Keratinocyte (primary cell): Measurements from ENCODE around the gene GPC5. TPM values are rescaled to one million over a fixed set of nuclear protein-coding genes. Genes with fewer than 3 reads are reported as not detected.

ENCODE experiments used
- DNase-seq: peaks from one replicate; pipeline ENCODE4 v3.0.0-alpha.2; 2011; ENCODE audit warnings: low read depth, missing footprints, low spot score
- FAIRE-seq: peaks from 2 replicates; lab custom pipeline; 2011; peaks lifted over from hg19 to GRCh38; lab: Jason Lieb, UNC
- H2AFZ ChIP-seq: 2 replicates; pipeline ENCODE4 v1.6.0; 2012; ENCODE audit warnings: low read length, control low read depth, inconsistent platforms; ENCODE audit not compliant: control insufficient read depth
- H3K27ac ChIP-seq: 2 replicates; pipeline ENCODE4 v1.5.1; 2011; ENCODE audit warnings: low read length; ENCODE audit not compliant: control insufficient read depth, insufficient read depth
- H3K27me3 ChIP-seq: 3 replicates; pipeline ENCODE4 v1.6.0; 2011; ENCODE audit warnings: low read length; ENCODE audit not compliant: control insufficient read depth, insufficient read depth; ENCODE audit errors: extremely low read depth
- H3K36me3 ChIP-seq, 2 experiments: 2 replicates in 1 of 2; 3 replicates in 1 of 2; pipeline ENCODE4 v1.5.1; 2011; ENCODE audit warnings: low read length in 2 of 2, mild to moderate bottlenecking in 1 of 2; ENCODE audit not compliant: control insufficient read depth in 2 of 2, insufficient read depth in 2 of 2; ENCODE audit errors: extremely low read depth in 1 of 2
- H3K4me1 ChIP-seq: 3 replicates; pipeline ENCODE4 v1.5.1; 2011; ENCODE audit warnings: low read length; ENCODE audit not compliant: control insufficient read depth, insufficient read depth; ENCODE audit errors: extremely low read depth
- H3K4me2 ChIP-seq: 3 replicates; pipeline ENCODE4 v1.6.0; 2011; ENCODE audit warnings: low read depth, low read length; ENCODE audit not compliant: control insufficient read depth, insufficient read depth; ENCODE audit errors: extremely low read depth
- H3K4me3 ChIP-seq, 3 experiments: fragments of 200-600 bp in 1 of 3; sonication (generic) in 1 of 3; 2 replicates in 2 of 3; 3 replicates in 1 of 3; pipeline ENCODE4 v1.5.1; 2011 to 2016; ENCODE audit warnings: low read length in 3 of 3, mild to moderate bottlenecking in 3 of 3, control low read depth in 2 of 3, inconsistent platforms in 1 of 3, low read depth in 1 of 3, mixed read lengths in 1 of 3, mixed run types in 1 of 3, moderate library complexity in 1 of 3; ENCODE audit not compliant: control insufficient read depth in 2 of 3, insufficient read depth in 2 of 3; ENCODE audit errors: extremely low read depth in 1 of 3
- H3K79me2 ChIP-seq: 2 replicates; pipeline ENCODE4 v1.6.0; 2012; ENCODE audit warnings: low read length; ENCODE audit not compliant: control insufficient read depth, insufficient read depth
- H3K9ac ChIP-seq: 3 replicates; pipeline ENCODE4 v1.6.0; 2011; ENCODE audit warnings: low read length; ENCODE audit not compliant: control insufficient read depth, insufficient read depth; ENCODE audit errors: extremely low read depth
- H3K9me1 ChIP-seq: 3 replicates; pipeline ENCODE4 v1.6.0; 2011; ENCODE audit warnings: low read length; ENCODE audit not compliant: control insufficient read depth, insufficient read depth; ENCODE audit errors: extremely low read depth
- H3K9me3 ChIP-seq: 2 replicates; pipeline ENCODE4 v1.5.1; 2012; ENCODE audit warnings: low read depth, low read length; ENCODE audit not compliant: control insufficient read depth
- H4K20me1 ChIP-seq: 3 replicates; pipeline ENCODE4 v1.6.0; 2011; ENCODE audit warnings: low read length; ENCODE audit not compliant: control insufficient read depth, insufficient read depth; ENCODE audit errors: extremely low read depth
- CTCF ChIP-seq, 3 experiments: IDR thresholded peaks in 1 of 3; conservative IDR thresholded peaks in 1 of 3; optimal IDR thresholded peaks in 1 of 3; 2 replicates in 2 of 3; 3 replicates in 1 of 3; pipeline versions ENCODE3 to v1.5.1; 2011; ENCODE audit warnings: low read length in 3 of 3, mild to moderate bottlenecking in 3 of 3, moderate library complexity in 2 of 3, control low read depth in 1 of 3, inconsistent platforms in 1 of 3; ENCODE audit not compliant: insufficient read depth in 2 of 3; ENCODE audit errors: extremely low read depth in 1 of 3
- EZH2 ChIP-seq: IDR thresholded peaks from one replicate; pipeline ENCODE4 v1.6.1; 2012; ENCODE audit warnings: inconsistent platforms, mild to moderate bottlenecking, low read length, moderate library complexity
- dilution Hi-C: fragments of 300-500 bp; cut with MboI; formaldehyde crosslinking; loops from one replicate; pipeline ENCODE4 v1.7.0; 2020; ENCODE audit warnings: low sequenced_read_pairs; ENCODE audit not compliant: extremely low pct_ligation_motif_present
- polyA plus RNA-seq, 5 experiments: library from polyadenylated mRNA; depleted of rRNA in 3 of 5; stranded (reverse) in 3 of 5; stranded (forward) in 1 of 5; unstranded in 1 of 5; fragments of >200 nt; gene quantifications; 1 replicate in 1 of 5; 2 replicates in 3 of 5; 3 replicates in 1 of 5; pipeline versions ENCODE4 v1.2.1 to v1.2.3, GENCODE V29; 2011 to 2012; ENCODE audit warnings: missing spikeins in 2 of 5, low read depth in 1 of 5, low replicate concordance in 1 of 5

GPC5 gene
- polyA plus RNA-seq, 1 donor (not counting 4 experiments of a cell fraction or from before 2014, with no cell fraction given): 0.10 TPM

- Histone ChIP-seq H3K36me3 (no peaks in the 10 kb centered on the region), H3K9ac (no peak overlapping the region), H3K79me2 (no peaks in the 10 kb centered on the region), H4K20me1 (no peaks in the 10 kb centered on the region), H3K4me2 (no peak overlapping the region), H3K4me1 (no peaks in the 10 kb centered on the region), H3K27me3 (no peaks in the 10 kb centered on the region), H3K9me1 (no peaks in the 10 kb centered on the region), H2AFZ (no peak overlapping the region), H3K9me3 (no peaks in the 10 kb centered on the region), H3K4me3 (no peak overlapping the region), H3K27ac (no peak overlapping the region)
- FAIRE-seq: no peak
- TF ChIP-seq EZH2: no peak
- no peak for TF ChIP-seq CTCF (optimal IDR thresholded peaks at IDR 0.05 in 1 of 3, IDR thresholded peaks at IDR 0.05 in 1 of 3, conservative IDR thresholded peaks at IDR 0.05 in 1 of 3; ENCODE audit: extremely low read depth in 1 of 3, insufficient read depth in 2 of 3, low read length in 3 of 3)
- no peak for DNase-seq
- dilution Hi-C loops: no loop called here
These were observed 141.1 kb downstream of the GPC5 start for GRCh38 chr13:91539286-91540157.

- FAIRE-seq: no peak
- H4K20me1 ChIP-seq: no peaks in the 10 kb centered on the region
- dilution Hi-C loops: no loop called here
- no peaks in the 10 kb centered on the region for H3K36me3 ChIP-seq
- TF ChIP-seq CTCF (optimal IDR thresholded peaks at IDR 0.05 in 1 of 3, IDR thresholded peaks at IDR 0.05 in 1 of 3, conservative IDR thresholded peaks at IDR 0.05 in 1 of 3; ENCODE audit: extremely low read depth in 1 of 3, insufficient read depth in 2 of 3, low read length in 3 of 3): no peak
- no peak for TF ChIP-seq EZH2
- H3K9ac ChIP-seq: no peak overlapping the region
- no peaks in the 10 kb centered on the region for H3K4me1 ChIP-seq
- no peaks in the 10 kb centered on the region for H3K9me1 ChIP-seq
- no peaks in the 10 kb centered on the region for H3K27me3 ChIP-seq
- H2AFZ ChIP-seq: no peak overlapping the region
- DNase-seq: no peak
- H3K4me2 ChIP-seq: no peak overlapping the region
- H3K4me3 ChIP-seq: no peak overlapping the region
- no peak overlapping the region for H3K27ac ChIP-seq
- H3K9me3 ChIP-seq: no peaks in the 10 kb centered on the region
- H3K79me2 ChIP-seq: no peaks in the 10 kb centered on the region
These were observed 141.8 kb downstream of the GPC5 start for GRCh38 chr13:91540158-91540736.
